Brain microvascular endothelial cell (primary cell): ENCODE results near the gene PCBP1.
A peak's percentile ranks its signal among the peaks of the same experiment; 100 is the strongest.
"Not testable (repeated sequence)": the region's sequence is repeated elsewhere in the genome, so short reads cannot be mapped to it uniquely, and the experiment has no call there.

ENCODE experiments used
- DNase-seq: peaks from one replicate; pipeline ENCODE4 v3.0.0-alpha.2; 2020
- H3K27ac ChIP-seq: fragments of 250-450 bp; sonication (Bioruptor Pico); 2 replicates; pipeline ENCODE4 v1.5.1; 2020; ENCODE audit warnings: mild to moderate bottlenecking, moderate library complexity
- H3K27me3 ChIP-seq: fragments of 250-450 bp; sonication (Bioruptor Pico); replicated peaks from 2 replicates; pipeline ENCODE4 v1.5.1; 2020; ENCODE audit warnings: mild to moderate bottlenecking
- H3K36me3 ChIP-seq: fragments of 250-450 bp; sonication (Bioruptor Pico); replicated peaks from 2 replicates; pipeline ENCODE4 v1.5.1; 2020; ENCODE audit warnings: mild to moderate bottlenecking
- H3K4me3 ChIP-seq: 2 replicates; pipeline ENCODE4 v1.5.1; 2011; ENCODE audit warnings: low read depth, mild to moderate bottlenecking, control low read depth, low read length, moderate library complexity
- in situ Hi-C: cut with HindIII; loops from 2 replicates; pipeline ENCODE4 v1.10.0; 2017; ENCODE audit warnings: low sequenced_read_pairs, low pct_ligation_motif_present
- TF ChIP-seq, protein P1 (sequence below): IDR thresholded peaks from 2 replicates; pipeline ENCODE4 v1.5.1; 2011; ENCODE audit warnings: low read depth, mild to moderate bottlenecking, moderate library complexity, low read length, control low read depth, inconsistent platforms; ENCODE audit errors: missing control alignments

PCBP1 gene

DNA sequence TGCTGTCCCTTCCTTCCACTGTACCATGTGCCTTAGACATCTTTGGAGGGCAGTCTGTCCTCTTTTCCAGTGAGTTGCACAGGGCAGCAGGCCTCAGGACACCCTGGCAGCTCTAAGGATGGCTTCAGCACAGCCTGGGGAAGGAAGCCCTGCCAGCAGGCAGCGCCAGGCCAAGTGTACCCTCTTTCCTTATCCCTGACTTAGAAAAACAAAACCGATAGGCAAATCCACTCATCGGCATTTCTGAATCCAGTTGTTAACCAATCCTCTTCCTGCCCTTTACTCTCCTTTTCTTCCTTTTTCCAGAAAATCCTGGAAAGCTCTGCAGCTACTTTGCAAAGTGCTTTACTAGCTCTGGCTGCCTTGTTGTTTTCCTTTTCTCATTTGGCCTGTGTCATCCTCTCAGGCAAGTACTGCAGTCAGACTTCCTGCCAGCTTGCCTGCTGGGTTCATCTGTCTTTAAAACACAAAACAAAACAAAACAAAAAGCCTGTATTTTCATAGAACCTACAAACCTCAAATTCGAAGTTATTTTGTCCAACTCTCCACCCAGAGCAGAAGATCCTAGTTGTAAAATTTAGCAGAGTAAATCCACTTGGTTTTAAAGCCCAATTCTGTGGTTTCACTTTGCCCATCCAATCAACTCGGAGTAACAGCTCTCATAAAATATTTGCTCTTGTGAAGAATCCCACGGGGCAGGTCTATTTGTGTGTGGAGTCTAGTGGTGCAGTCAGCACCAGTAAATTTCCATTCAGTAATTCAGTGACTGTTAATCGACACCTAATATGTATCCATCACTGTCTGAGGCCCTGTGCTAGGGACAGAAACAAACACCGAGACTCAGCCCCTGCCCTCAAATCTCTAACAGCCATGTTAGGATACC lies 45.2 kb downstream of the PCBP1 start:
- in situ Hi-C loops: loop anchor here (25.0 kb wide), 1 partner anchor 220 kb away; the partner anchor contains the start of gene MXD1
- TF ChIP-seq, protein P1, sequence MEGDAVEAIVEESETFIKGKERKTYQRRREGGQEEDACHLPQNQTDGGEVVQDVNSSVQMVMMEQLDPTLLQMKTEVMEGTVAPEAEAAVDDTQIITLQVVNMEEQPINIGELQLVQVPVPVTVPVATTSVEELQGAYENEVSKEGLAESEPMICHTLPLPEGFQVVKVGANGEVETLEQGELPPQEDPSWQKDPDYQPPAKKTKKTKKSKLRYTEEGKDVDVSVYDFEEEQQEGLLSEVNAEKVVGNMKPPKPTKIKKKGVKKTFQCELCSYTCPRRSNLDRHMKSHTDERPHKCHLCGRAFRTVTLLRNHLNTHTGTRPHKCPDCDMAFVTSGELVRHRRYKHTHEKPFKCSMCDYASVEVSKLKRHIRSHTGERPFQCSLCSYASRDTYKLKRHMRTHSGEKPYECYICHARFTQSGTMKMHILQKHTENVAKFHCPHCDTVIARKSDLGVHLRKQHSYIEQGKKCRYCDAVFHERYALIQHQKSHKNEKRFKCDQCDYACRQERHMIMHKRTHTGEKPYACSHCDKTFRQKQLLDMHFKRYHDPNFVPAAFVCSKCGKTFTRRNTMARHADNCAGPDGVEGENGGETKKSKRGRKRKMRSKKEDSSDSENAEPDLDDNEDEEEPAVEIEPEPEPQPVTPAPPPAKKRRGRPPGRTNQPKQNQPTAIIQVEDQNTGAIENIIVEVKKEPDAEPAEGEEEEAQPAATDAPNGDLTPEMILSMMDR: no peak
- DNase-seq: peak; percentile 57
- H3K36me3 ChIP-seq: no peaks in the 10 kb centered on the region
- no peaks in the 10 kb centered on the region for H3K27me3 ChIP-seq
- no peak overlapping the region for H3K4me3 ChIP-seq
- H3K27ac ChIP-seq: peak overlapping the region; percentile 86

DNA sequence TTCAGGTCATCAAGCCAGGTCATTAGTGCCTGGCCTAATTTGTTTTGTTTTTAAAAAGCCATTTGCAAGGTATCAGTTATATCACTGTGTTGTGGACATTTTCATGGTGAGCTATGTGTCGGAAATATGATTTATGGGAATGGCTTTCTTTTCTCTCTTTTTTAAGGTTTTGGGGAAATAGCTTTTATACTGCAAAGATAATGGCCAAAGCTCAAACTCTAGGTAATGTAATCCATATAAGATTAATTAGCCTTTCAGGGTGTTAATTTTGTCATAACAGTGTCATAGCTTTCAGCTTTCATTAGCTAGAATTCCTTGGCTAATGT lies 45.8 kb downstream of the PCBP1 start:
- DNase-seq: no peak
- in situ Hi-C loops: loop anchor here (25.0 kb wide), 1 partner anchor 221 kb away; the partner anchor contains the start of gene MXD1
- TF ChIP-seq, protein P1: no peak
- no peaks in the 10 kb centered on the region for H3K36me3 ChIP-seq
- no peak overlapping the region for H3K4me3 ChIP-seq
- peak overlapping the region; percentile 86 for H3K27ac ChIP-seq
- H3K27me3 ChIP-seq: no peaks in the 10 kb centered on the region

DNA sequence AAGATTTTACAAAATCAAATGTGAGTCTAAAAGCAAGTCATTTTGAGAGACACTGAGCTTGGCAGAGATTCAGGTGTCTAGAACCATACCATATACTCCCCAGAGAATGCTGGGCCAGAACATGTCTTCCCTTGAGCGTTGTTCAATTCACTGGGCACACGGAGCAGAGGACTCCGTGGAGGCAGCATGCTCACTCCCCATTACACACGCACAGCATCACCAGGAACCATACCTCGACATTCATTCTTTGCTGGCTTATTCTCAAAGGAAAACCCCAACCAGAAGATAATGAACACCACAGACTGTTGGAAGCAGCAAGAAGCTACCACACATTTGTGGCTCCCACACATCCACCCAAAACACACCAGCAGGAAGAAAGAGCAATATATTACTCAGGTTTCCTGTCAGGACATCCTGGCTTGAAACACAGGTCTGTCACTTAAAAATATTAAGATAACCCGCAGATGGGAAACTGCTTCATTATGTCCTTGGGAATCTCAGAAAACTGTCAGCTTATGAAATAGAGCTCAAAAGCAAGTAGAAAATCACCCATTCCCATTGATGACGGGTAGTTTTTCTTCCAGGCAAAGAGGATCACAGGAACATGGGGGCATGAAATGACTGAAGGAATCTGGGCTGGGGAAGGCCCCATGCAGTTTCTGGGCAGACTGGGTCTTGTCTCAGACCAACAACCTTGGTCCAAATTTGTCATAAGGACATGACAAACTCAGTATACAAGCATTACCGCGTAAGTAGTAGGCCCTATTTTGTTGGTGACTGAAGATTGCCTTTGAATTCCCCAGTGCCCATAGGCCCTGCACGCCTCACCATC lies 46.4 kb downstream of the PCBP1 start:
- no peaks in the 10 kb centered on the region for H3K27me3 ChIP-seq
- no peaks in the 10 kb centered on the region for H3K36me3 ChIP-seq
- TF ChIP-seq, protein P1: no peak
- in situ Hi-C loops: loop anchor here (25.0 kb wide), 1 partner anchor 221 kb away; the partner anchor contains the start of gene MXD1
- H3K4me3 ChIP-seq: no peak overlapping the region
- peak overlapping the region; percentile 86 for H3K27ac ChIP-seq
- DNase-seq: peak; percentile 34

DNA sequence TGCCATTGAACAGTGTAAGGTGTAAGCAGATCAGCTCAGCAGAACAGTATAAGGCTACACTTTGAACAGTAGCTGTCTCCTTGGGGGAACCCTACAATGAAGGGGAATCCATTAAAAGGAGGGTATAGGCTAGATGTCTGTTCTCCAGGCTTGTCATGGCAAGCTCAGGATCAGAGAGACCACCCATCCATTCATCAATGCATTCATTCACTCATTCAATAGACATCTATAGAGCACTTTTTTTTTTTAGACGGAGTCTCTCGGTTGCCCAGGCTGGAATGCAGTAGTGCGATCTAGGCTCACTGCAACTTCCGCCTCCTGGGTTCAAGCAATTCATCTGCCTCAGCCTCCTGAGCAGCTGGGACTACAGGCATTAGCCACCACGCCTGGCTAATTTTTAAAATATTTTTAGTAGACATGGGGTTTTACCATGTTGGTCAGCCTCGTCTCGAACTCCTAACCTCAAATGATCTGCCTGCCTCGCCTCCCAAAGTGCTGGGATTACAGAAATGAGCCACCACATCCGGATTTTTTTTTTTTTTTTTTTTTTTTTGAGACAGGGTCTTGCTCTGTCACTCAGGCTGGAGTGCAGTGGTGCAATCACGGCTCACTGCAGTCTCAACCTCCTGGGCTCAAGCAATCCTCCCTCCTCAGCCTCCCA lies 47.2 kb downstream of the PCBP1 start:
- not testable (repeated sequence) for H3K27me3 ChIP-seq, DNase-seq, H3K36me3 ChIP-seq, H3K4me3 ChIP-seq, H3K27ac ChIP-seq
- in situ Hi-C loops: loop anchor here (25.0 kb wide), 1 partner anchor 222 kb away; the partner anchor contains the start of gene MXD1
